LNCAP (cell line): ENCODE measurements around the gene ACTN4.

Experiments
- CTCF ChIP-seq: fragments of 450-650 bp; IDR thresholded peaks from 2 replicates; pipeline ENCODE4 v1.5.1; 2017; ENCODE audit warnings: mild to moderate bottlenecking

ACTN4 gene

GRCh38 chr19:38644719-38645118, 2.7 kb upstream of the ACTN4 start:
- no peak for TF ChIP-seq CTCF

GRCh38 chr19:38647966-38648768, 718 bp downstream of the ACTN4 start:
- TF ChIP-seq CTCF, result no peak

GRCh38 chr19:38648769-38649304, 1.4 kb downstream of the ACTN4 start:
- no peak for TF ChIP-seq CTCF

GRCh38 chr19:38649305-38650171, 2.1 kb downstream of the ACTN4 start:
- TF ChIP-seq CTCF, result no peak

GRCh38 chr19:38650172-38650775, 2.8 kb downstream of the ACTN4 start:
- no peak for TF ChIP-seq CTCF

- TF ChIP-seq CTCF, result no peak
Observed at GRCh38 chr19:38650911-38651584, 3.6 kb downstream of the ACTN4 start.
